ENCODE measurements around the gene OR8J3. TPM values are rescaled to one million over a fixed set of nuclear protein-coding genes. Genes with fewer than 3 reads are reported as not detected.

The OR8J3 gene
- total and polyA plus RNA-seq, 2 of the 13 experiments (the other 11 are each of a cell fraction or from before 2014, with no cell fraction given) = not detected

DNA sequence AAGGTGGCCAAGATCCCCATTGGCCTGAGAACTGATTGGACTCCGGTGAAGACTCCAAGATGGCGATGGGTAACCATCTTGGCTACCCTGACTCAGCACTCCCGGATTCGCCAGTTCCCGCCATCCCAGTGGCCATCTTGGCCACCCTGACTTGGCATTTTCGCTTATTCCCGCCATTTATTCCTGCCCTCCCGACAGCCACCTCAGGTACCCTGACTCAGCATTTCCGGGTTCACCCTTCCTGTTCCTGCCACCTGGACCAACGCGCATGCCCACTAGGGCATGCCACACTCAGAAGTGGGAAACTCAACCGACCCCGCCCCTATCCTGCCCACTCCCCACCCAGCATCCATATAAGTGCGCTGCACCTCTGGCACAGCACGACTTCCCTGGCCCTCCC, 12.3 kb upstream of the OR8J3 start:
- in situ Hi-C loops (cut with HindIII; ENCODE audit: extremely low pct_ligation_motif_present, low pct_unique_long_range_greater_than_20kb) = no loop called here
- ChIA-PET POLR2A (no interaction called here), CTCF (ENCODE audit: low intra/inter-chr PET ratio, low total read pairs) (no interaction called here)
- no peak for ATAC-seq
- H3K4me2 ChIP-seq (ENCODE audit: low read depth, low read length) = no peak overlapping the region
- intact Hi-C loops (cut with micrococcal nuclease; ENCODE audit: unreplicated experiment) = loop anchor here (10.0 kb wide), 1 partner anchor 52 kb away; no protein-coding TSS in a partner anchor
- peak; percentile 71 for TF ChIP-seq MAFF (IDR thresholded peaks at IDR 0.05; ENCODE audit: low read depth, low read length)
- TF ChIP-seq ZNF879 (CRISPR knock-in tag; IDR thresholded peaks at IDR 0.05) = no peak
- TF ChIP-seq MAFK (conservative IDR thresholded peaks at IDR 0.05 in 1 of 2, IDR thresholded peaks at IDR 0.05 in 1 of 2; ENCODE audit: low read length in 2 of 2) = peak; percentile 56 to 85; a peak in 3 of 4 replicates
- no peak overlapping the region for H2AFZ ChIP-seq (ENCODE audit: low read length)
- no peaks in the 10 kb centered on the region for H3K36me3 ChIP-seq (replicated peaks in 1 of 2; ENCODE audit: control insufficient read depth in 1 of 2, insufficient read depth in 2 of 2, low read length in 2 of 2)
- no peaks in the 10 kb centered on the region for H3K4me1 ChIP-seq (ENCODE audit: insufficient read depth, low read length)
- no TSS peak for BruUV-seq (replicated peaks)
- H3K9ac ChIP-seq (ENCODE audit: insufficient read depth, low read depth, low read length) = no peak overlapping the region
- FAIRE-seq = no peak
- no peaks in the 10 kb centered on the region for H3K79me2 ChIP-seq (ENCODE audit: insufficient read depth, low read length)
- DNase-seq (ENCODE audit: low spot score) = no peak
- no peak overlapping the region for H3K4me3 ChIP-seq (replicated peaks in 1 of 3; ENCODE audit: insufficient read depth in 1 of 3, low read depth in 2 of 3, low read length in 3 of 3)
- 47% methylated on average over 13 of the region's 15 CpGs for WGBS (ENCODE audit: low lambda C conversion rate)
- H3K9me3 ChIP-seq (ENCODE audit: low read length) = peaks cover 84% of the 10 kb centered on the region
- no peaks in the 10 kb centered on the region for H4K20me1 ChIP-seq (ENCODE audit: insufficient read depth, low read length)
- no peak overlapping the region for H3K27ac ChIP-seq (ENCODE audit: extremely low read length, insufficient read depth, low read length)
- no peaks in the 10 kb centered on the region for H3K27me3 ChIP-seq (ENCODE audit: control insufficient read depth in 1 of 2, insufficient read depth in 2 of 2, low read length in 2 of 2)

DNA sequence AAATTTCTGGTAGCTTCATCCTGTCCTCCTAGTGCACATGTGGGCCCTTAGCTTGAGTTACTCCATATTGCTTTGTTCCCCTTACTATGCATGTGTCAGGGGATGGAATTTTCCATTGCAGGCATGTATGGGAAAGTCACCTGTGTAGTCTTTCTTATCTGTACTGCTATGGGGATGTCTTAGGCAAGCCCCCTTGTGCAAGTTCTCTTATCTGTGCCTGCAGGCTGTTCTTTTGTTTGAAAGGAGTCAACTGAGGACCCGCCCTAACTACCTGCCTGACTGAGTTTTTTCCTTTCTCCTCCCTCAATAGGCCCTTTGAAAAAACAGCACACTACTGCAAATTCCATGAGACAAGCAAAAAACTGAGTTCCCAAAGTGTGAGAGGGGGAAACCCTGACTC, 11.4 kb upstream of the OR8J3 start:
- 8% methylated on average over 1 of the region's 1 CpG for WGBS (ENCODE audit: low lambda C conversion rate)
- Histone ChIP-seq H3K36me3 (replicated peaks in 1 of 2; ENCODE audit: control insufficient read depth in 1 of 2, insufficient read depth in 2 of 2, low read length in 2 of 2) (no peaks in the 10 kb centered on the region), H3K9me3 (ENCODE audit: low read length) (peaks cover 87% of the 10 kb centered on the region), H4K20me1 (ENCODE audit: insufficient read depth, low read length) (no peaks in the 10 kb centered on the region), H3K9ac (ENCODE audit: insufficient read depth, low read depth, low read length) (no peak overlapping the region), H3K4me2 (ENCODE audit: low read depth, low read length) (no peak overlapping the region), H3K27ac (ENCODE audit: extremely low read length, insufficient read depth, low read length) (no peak overlapping the region), H3K4me3 (replicated peaks in 1 of 3; ENCODE audit: insufficient read depth in 1 of 3, low read depth in 2 of 3, low read length in 3 of 3) (no peak overlapping the region), H3K27me3 (ENCODE audit: control insufficient read depth in 1 of 2, insufficient read depth in 2 of 2, low read length in 2 of 2) (no peaks in the 10 kb centered on the region), H2AFZ (ENCODE audit: low read length) (no peak overlapping the region), H3K79me2 (ENCODE audit: insufficient read depth, low read length) (no peaks in the 10 kb centered on the region), H3K4me1 (ENCODE audit: insufficient read depth, low read length) (no peaks in the 10 kb centered on the region)
- intact Hi-C loops (cut with micrococcal nuclease; ENCODE audit: unreplicated experiment) = loop anchor here (10.0 kb wide), 1 partner anchor 53 kb away; no protein-coding TSS in a partner anchor
- no TSS peak for BruUV-seq (replicated peaks)
- no peak for FAIRE-seq
- ChIA-PET POLR2A (no interaction called here), CTCF (ENCODE audit: low intra/inter-chr PET ratio, low total read pairs) (no interaction called here)
- in situ Hi-C loops (cut with HindIII; ENCODE audit: extremely low pct_ligation_motif_present, low pct_unique_long_range_greater_than_20kb) = no loop called here
- no peak for ATAC-seq
- no peak for DNase-seq (ENCODE audit: low spot score)
- no peak for TF ChIP-seq ZNF484 (CRISPR knock-in tag; IDR thresholded peaks at IDR 0.05; ENCODE audit: borderline replicate concordance, low read depth)
- TF ChIP-seq, protein P1, sequence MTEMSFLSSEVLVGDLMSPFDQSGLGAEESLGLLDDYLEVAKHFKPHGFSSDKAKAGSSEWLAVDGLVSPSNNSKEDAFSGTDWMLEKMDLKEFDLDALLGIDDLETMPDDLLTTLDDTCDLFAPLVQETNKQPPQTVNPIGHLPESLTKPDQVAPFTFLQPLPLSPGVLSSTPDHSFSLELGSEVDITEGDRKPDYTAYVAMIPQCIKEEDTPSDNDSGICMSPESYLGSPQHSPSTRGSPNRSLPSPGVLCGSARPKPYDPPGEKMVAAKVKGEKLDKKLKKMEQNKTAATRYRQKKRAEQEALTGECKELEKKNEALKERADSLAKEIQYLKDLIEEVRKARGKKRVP (CRISPR knock-in tag; IDR thresholded peaks at IDR 0.05) = no peak
- TF ChIP-seq, protein P2, sequence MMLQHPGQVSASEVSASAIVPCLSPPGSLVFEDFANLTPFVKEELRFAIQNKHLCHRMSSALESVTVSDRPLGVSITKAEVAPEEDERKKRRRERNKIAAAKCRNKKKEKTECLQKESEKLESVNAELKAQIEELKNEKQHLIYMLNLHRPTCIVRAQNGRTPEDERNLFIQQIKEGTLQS (CRISPR knock-in tag; IDR thresholded peaks at IDR 0.05) = no peak
- TF ChIP-seq, protein P3, sequence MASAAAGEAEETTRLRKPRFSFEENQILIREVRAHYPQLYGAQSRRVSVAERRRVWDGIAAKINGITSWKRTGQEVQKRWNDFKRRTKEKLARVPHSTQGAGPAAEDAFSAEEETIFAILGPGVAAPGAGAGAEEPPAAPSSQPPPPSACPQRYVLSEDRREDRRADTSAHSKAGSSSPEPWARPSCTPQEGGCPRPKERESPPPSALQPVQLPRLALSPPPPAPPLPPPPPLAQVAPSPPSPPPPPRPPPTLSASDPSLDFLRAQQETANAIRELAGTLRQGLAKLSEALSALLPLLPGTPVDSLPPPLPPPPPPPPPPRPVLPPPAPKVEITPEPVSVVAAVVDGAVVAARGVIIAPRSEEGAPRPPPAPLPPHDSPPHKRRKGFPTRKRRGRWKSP (CRISPR knock-in tag; IDR thresholded peaks at IDR 0.05) = no peak
- TF ChIP-seq FLYWCH1 (CRISPR knock-in tag; IDR thresholded peaks at IDR 0.05) = no peak
- no peak for TF ChIP-seq FOXC1 (CRISPR knock-in tag; IDR thresholded peaks at IDR 0.05; ENCODE audit: borderline replicate concordance)
- TF ChIP-seq, protein P4, sequence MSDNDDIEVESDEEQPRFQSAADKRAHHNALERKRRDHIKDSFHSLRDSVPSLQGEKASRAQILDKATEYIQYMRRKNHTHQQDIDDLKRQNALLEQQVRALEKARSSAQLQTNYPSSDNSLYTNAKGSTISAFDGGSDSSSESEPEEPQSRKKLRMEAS (IDR thresholded peaks at IDR 0.05) = no peak
- no peak for TF ChIP-seq ZNF343 (CRISPR knock-in tag; IDR thresholded peaks at IDR 0.05)
- no peak for TF ChIP-seq CHCHD3 (CRISPR knock-in tag; IDR thresholded peaks at IDR 0.05)
- no peak for TF ChIP-seq NFE2L1 (CRISPR knock-in tag; IDR thresholded peaks at IDR 0.05; ENCODE audit: borderline replicate concordance)
- no peak for TF ChIP-seq CEBPB (IDR thresholded peaks at IDR 0.05; ENCODE audit: borderline replicate concordance, low read depth, low read length)
- TF ChIP-seq, protein P5, sequence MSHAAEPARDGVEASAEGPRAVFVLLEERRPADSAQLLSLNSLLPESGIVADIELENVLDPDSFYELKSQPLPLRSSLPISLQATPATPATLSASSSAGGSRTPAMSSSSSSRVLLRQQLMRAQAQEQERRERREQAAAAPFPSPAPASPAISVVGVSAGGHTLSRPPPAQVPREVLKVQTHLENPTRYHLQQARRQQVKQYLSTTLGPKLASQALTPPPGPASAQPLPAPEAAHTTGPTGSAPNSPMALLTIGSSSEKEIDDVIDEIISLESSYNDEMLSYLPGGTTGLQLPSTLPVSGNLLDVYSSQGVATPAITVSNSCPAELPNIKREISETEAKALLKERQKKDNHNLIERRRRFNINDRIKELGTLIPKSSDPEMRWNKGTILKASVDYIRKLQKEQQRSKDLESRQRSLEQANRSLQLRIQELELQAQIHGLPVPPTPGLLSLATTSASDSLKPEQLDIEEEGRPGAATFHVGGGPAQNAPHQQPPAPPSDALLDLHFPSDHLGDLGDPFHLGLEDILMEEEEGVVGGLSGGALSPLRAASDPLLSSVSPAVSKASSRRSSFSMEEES (CRISPR knock-in tag; IDR thresholded peaks at IDR 0.05) = no peak

All from HepG2 (cell line).